GF-D8 (cell line): ENCODE results near the gene LARP4B.
A peak's percentile ranks its signal among the peaks of the same experiment; 100 is the strongest.

Source experiments
- DNase-seq: peaks from one replicate; lab custom pipeline; 2025; lab: John Stamatoyannopoulos, UW

The LARP4B gene

DNA sequence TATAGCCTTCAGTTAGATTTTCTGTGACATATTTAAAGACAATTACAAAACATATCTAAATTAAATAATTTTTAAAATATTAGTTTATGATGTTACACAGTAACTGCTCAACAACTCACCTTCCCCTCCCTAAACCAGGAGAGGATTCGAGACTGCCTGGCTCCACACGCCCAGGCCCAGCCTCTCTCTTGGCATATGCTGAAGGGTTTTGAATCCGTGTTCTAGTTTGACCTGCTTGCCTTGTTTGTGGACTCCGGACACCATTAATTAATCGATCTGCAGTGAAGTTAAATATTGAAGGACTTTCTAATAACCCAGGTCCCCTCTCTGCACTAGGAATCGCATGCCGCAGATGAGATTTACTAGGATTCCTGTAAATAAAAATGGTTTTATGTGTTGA is 106.6 kb downstream of the LARP4B start:
- DNase-seq = no peak

DNA sequence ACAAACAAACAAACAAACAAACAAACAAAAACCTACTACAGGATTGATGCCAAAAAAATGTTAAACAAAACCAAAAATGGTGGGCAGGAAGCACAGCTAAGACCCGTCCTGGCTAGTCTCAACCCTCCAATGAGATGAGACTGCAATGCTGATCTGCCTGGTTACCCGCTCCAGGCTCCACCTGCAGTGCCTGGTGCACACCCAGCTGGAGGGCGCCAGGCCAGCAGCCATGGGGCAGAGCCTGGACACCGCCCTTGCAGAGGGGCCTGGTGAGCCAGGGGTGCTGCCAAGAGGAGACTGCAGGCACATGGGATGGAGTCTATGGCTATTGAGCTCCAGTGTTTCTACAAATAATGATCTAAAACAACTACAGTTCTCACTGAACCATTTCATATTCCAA is 107.0 kb downstream of the LARP4B start:
- DNase-seq = no peak

GRCh38 chr10:822661-823367 is 108.7 kb downstream of the LARP4B start:
- peak; percentile 85 for DNase-seq

DNA sequence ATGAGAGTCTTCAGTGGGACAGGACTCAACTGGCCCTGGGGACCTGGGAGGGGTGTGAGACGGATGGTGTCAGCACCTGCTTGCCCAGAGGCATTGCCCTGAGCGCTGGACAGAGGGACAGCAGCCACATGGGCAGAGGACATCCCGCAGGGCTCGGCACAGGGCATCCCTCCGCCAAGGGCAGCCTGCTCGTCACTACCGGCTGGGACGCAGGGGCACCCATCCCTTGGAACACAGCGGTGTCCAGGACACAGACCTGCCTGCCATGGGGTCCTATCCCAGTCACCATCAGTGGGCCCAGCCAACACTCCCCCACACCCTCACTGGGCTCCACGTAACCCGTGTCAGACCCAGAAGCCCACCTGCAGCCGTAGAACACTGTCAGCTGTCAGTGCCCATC is 109.3 kb downstream of the LARP4B start:
- DNase-seq = no peak

- DNase-seq = no peak
Observed at GRCh38 chr10:821322-821721, 110.2 kb downstream of the LARP4B start.

DNA sequence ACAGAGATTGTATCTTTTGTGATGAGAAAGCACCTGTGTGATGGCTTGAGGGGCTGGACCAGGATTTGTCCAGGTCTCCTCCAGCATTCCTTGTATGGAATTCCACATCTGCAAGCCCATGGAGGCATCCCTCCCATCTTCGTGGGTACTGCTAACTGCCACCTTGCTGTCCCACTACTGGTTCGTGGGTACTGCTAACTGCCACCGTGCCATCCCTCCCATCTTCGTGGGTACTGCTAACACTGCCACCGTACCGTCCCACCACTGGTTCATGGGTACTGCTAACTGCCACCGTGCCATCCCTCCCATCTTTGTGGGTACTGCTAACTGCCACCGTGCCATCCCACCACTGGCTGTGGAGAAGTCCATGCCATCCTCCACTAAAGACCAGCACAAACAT is 111.7 kb downstream of the LARP4B start:
- no peak for DNase-seq

- no peak for DNase-seq
Observed at GRCh38 chr10:819326-819725, 112.2 kb downstream of the LARP4B start.

GRCh38 chr10:818526-819220 is 112.8 kb downstream of the LARP4B start:
- no peak for DNase-seq

GRCh38 chr10:818010-818409 is 113.5 kb downstream of the LARP4B start:
- no peak for DNase-seq

- DNase-seq = no peak
Observed at GRCh38 chr10:817371-817770, 114.1 kb downstream of the LARP4B start.

DNA sequence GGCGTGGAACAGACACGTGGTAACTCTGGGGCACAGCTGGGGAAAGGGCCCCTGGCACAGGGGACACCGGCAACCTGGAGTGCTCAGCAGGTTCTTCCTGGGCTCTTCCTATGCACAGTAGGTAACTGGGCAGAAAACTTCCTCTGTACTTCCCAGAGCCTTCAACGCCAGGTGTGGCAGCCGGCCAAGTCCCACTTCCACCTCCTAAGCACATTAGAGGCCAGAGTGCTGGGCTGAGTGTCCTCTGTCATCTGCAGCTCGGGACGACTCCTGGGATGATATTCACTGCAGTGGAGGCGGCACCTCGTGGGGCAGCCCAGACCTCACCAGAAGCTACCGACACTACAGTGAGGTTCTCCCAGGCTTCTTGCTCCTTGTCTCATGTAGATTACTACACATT is 114.5 kb downstream of the LARP4B start:
- no peak for DNase-seq

GRCh38 chr10:816091-816477 is 115.4 kb downstream of the LARP4B start:
- DNase-seq = no peak

GRCh38 chr10:815338-816090 is 116.0 kb downstream of the LARP4B start:
- no peak for DNase-seq

DNA sequence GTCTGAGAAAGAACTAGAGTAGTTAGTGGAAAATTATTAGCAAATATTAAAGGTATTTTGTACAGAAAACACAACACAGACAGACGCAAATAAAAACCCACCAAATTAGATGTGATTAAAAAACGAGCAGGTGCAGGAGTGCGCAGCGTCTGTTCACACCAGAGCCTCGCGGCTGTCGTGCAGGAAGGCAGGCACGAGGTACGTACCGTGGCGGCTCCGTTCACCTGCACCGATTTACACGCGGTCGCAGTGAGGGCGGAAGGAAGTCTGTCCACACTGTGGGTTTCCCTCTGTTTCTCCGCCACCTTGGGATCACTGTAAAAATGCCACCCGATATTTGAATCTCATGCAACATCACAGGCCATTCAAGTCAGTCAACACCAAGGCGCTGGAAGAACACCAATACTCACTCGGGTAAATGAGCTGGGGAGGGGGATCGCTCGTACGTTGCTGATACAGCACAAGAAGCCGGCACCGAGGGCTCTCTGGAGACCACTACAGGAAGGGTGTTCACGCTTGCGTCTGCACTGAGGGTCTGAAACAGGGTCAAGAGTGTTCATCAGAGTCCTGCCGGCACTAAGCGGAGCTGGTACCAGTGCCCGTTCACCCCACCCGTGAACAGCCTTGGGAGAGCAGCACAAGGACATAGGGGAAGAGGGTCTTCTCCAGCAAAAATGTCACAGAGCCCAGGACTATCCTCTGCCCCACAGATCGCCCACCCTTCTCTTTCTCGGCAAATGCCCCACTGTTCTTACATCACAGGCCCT is 116.8 kb downstream of the LARP4B start:
- DNase-seq = no peak

DNA sequence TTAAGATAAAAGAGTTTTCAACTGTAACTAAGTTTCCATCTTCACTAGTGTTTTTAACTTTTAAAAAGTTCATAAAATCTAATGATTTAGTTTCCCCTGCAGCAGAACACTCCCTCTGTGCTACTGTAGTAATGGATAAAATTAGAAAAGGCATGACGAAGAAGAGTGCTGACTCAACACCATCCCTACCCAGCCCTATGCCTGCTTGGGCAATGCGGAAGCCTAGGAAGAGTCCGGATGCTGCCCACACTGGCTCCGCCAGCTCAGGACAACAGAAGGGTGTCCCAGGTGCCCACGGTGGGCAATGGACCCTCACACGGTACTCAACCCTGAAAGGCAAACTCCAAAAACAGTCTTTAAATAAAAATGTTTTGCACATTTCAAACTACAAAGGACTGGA is 118.2 kb downstream of the LARP4B start:
- no peak for DNase-seq

GRCh38 chr10:812787-813186 is 118.7 kb downstream of the LARP4B start:
- no peak for DNase-seq

- DNase-seq = no peak
Observed at GRCh38 chr10:811379-812175, 119.9 kb downstream of the LARP4B start.

DNA sequence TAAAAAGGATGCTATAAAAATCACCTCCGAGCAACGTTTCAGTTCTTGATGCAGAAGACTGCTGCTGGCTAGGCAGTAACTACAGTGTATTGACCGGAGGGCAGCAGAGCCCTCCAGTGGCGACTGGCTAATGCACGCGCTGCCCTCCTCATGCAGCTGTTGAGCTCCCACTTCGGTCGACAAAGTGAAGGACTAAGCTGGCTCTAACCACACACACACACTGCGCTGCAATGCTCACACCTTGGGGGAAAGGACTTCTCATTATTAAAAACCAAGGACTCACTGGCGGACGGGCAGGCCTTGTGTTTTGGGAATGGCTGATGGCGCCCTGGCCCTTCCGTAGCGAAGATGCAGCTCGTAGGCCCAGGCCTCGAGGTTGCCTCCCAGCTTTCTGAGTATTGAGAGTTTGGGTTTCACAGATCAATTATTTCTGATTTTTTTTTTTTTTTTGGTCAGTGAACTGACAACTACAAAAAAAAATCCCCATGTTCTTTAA is 121.1 kb downstream of the LARP4B start:
- DNase-seq = no peak

GRCh38 chr10:809671-810350 is 121.7 kb downstream of the LARP4B start:
- DNase-seq = no peak

GRCh38 chr10:807958-808353 is 123.5 kb downstream of the LARP4B start:
- no peak for DNase-seq
